Measurements from ENCODE around the gene CES2. TPM values are rescaled to one million over a fixed set of nuclear protein-coding genes. Genes with fewer than 3 reads are reported as not detected.

Gene CES2
- total RNA-seq, 2 donors from 2014 or later: 31.2 to 31.5 TPM

DNA sequence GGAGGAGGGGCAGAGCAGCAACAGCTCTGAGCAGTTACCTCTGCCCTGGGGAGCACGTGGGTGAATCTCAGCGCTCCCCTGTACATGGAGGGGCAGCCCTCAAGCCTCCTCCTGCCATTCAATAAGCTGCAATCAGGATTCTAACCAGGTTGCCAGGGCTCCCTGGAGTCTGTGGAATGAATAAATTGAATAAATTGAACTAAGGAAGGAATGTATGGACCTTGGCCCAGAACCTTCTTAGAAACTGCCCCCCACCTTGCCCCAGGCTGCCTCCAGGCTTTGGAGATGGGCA is 15.1 kb upstream of the CES2 start:
- no peak overlapping the region for H3K4me3 Mint-ChIP-seq
- peaks cover 21% of the 10 kb centered on the region for H3K27me3 Mint-ChIP-seq
- H3K9me3 Mint-ChIP-seq: no peaks in the 10 kb centered on the region
- no peak overlapping the region for H3K27ac Mint-ChIP-seq
- no peak for ATAC-seq (replicated peaks)
- no peaks in the 10 kb centered on the region for H3K4me1 Mint-ChIP-seq
- H3K36me3 Mint-ChIP-seq (ENCODE audit: low read depth): no peaks in the 10 kb centered on the region

GRCh38 chr16:66920924-66921680 is 14.2 kb upstream of the CES2 start:
- H3K36me3 Mint-ChIP-seq (ENCODE audit: low read depth): no peaks in the 10 kb centered on the region
- no peaks in the 10 kb centered on the region for H3K4me1 Mint-ChIP-seq
- no peaks in the 10 kb centered on the region for H3K9me3 Mint-ChIP-seq
- no peak for ATAC-seq (replicated peaks)
- H3K27me3 Mint-ChIP-seq: peaks cover 21% of the 10 kb centered on the region
- H3K27ac Mint-ChIP-seq: no peak overlapping the region
- H3K4me3 Mint-ChIP-seq: no peak overlapping the region

- no peaks in the 10 kb centered on the region for H3K36me3 Mint-ChIP-seq (ENCODE audit: low read depth)
- no peak overlapping the region for H3K27ac Mint-ChIP-seq
- no peak for ATAC-seq (replicated peaks)
- H3K9me3 Mint-ChIP-seq: no peaks in the 10 kb centered on the region
- no peak overlapping the region for H3K4me3 Mint-ChIP-seq
- H3K27me3 Mint-ChIP-seq: peaks cover 21% of the 10 kb centered on the region
- no peaks in the 10 kb centered on the region for H3K4me1 Mint-ChIP-seq
Observed at GRCh38 chr16:66921729-66922450, 13.4 kb upstream of the CES2 start.

GRCh38 chr16:66923247-66923731 is 12.0 kb upstream of the CES2 start:
- no peaks in the 10 kb centered on the region for H3K36me3 Mint-ChIP-seq (ENCODE audit: low read depth)
- peaks cover 21% of the 10 kb centered on the region for H3K27me3 Mint-ChIP-seq
- H3K27ac Mint-ChIP-seq: no peak overlapping the region

GRCh38 chr16:66923866-66924265 is 11.4 kb upstream of the CES2 start:
- ATAC-seq (replicated peaks): no peak
- peaks cover 5% of the 10 kb centered on the region for H3K4me1 Mint-ChIP-seq
- no peaks in the 10 kb centered on the region for H3K36me3 Mint-ChIP-seq (ENCODE audit: low read depth)
- H3K27me3 Mint-ChIP-seq: peaks cover 21% of the 10 kb centered on the region
- H3K27ac Mint-ChIP-seq: no peak overlapping the region
- no peaks in the 10 kb centered on the region for H3K9me3 Mint-ChIP-seq
- peak overlapping the region; percentile 16 for H3K4me3 Mint-ChIP-seq

More at GRCh38 chr16:66923247-66923731, 12.0 kb upstream of the CES2 start:
- Mint-ChIP-seq H3K9me3 (no peaks in the 10 kb centered on the region), H3K4me3 (no peak overlapping the region), H3K4me1 (peaks cover 5% of the 10 kb centered on the region)
- no peak for ATAC-seq (replicated peaks)

- peak; percentile 73 for ATAC-seq (replicated peaks)
- H3K27ac Mint-ChIP-seq: no peak overlapping the region
- peak overlapping the region; percentile 16 for H3K4me3 Mint-ChIP-seq
- H3K9me3 Mint-ChIP-seq: no peaks in the 10 kb centered on the region
- peaks cover 5% of the 10 kb centered on the region for H3K4me1 Mint-ChIP-seq
- H3K36me3 Mint-ChIP-seq (ENCODE audit: low read depth): peaks cover 3% of the 10 kb centered on the region
- H3K27me3 Mint-ChIP-seq: peaks cover 17% of the 10 kb centered on the region
Observed at GRCh38 chr16:66924527-66925321, 10.6 kb upstream of the CES2 start.

DNA sequence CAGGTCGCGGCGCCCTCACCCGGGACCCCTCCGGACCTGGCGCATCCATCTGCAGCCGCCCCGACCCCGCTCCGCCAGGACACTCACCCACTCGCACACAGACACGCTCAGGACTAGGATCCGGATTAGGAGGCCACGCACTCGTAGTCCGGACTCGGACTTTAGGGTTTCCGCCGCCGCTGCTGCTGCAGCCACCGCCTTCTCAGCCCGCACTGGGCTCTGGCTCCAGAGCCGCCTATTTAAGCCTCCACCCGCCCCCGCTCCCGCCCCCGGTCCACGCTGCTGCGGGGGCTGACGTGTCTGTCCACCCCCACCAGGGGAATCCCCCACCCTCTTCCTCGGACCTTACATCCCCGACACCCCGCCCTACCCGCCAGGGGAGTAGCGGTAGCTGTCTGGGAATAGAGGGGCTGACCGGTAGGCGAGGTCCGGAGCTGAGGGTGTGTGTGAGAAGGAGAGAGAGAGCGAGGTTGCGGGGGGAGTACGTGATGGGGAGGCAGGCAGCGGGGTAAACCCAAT is 9.9 kb upstream of the CES2 start, which contains the start of gene RRAD:
Gene RRAD (minus strand): TSS at position 214 of the 519 bp plus-strand sequence. CDS start 356 bp downstream, outside the sequence.
- Mint-ChIP-seq H3K9me3 (no peaks in the 10 kb centered on the region), H3K27me3 (peaks cover 17% of the 10 kb centered on the region), H3K36me3 (ENCODE audit: low read depth) (peaks cover 9% of the 10 kb centered on the region), H3K27ac (peak within 1 kb of the TSS; percentile 65), H3K4me3 (peak within 1 kb of the TSS; percentile 62), H3K4me1 (peaks cover 5% of the 10 kb centered on the region)
- peak; percentile 1 for ATAC-seq (replicated peaks)

DNA sequence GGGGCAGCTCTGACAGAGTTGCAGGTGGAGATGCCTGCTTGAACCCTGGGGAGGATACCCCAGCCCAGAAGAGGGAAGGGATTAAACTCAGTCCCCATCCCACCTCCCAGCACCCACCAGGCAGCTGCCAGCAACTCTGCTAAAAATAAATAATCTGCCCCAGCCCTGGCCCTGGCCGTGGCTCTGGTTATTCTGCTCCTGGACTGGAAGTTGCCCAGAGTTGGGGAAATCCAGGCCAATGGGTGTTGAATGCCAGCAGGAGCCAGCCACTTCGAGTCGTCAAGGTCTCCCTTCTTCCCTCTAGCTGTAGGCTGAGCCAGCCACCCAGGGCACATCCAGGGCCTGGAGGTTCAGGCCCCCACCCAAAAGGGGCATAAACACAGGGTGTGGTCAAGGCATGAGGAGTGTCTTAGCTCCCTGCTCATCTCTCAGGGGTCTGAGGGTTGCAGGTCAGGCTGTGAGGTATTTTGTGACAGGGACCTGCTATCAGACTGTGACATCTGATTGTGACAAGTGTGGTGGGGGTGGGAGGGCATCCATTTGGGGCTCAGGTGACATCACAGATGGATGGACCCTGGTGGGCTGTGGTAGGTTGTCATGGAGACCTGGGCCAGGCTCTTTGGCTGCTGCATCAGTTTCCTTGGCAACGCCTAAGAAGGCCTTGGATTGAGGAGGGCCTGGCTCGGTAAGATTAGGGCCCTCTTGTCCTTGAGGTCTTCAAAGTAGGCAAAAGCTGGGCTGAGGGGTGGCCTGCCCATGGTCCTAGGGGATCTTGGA is 9.0 kb upstream of the CES2 start:
- H3K4me3 Mint-ChIP-seq: peak overlapping the region; percentile 62
- ATAC-seq (replicated peaks): no peak
- peaks cover 12% of the 10 kb centered on the region for H3K27me3 Mint-ChIP-seq
- peaks cover 14% of the 10 kb centered on the region for H3K36me3 Mint-ChIP-seq (ENCODE audit: low read depth)
- H3K4me1 Mint-ChIP-seq: peaks cover 5% of the 10 kb centered on the region
- H3K9me3 Mint-ChIP-seq: no peaks in the 10 kb centered on the region
- peak overlapping the region; percentile 65 for H3K27ac Mint-ChIP-seq

DNA sequence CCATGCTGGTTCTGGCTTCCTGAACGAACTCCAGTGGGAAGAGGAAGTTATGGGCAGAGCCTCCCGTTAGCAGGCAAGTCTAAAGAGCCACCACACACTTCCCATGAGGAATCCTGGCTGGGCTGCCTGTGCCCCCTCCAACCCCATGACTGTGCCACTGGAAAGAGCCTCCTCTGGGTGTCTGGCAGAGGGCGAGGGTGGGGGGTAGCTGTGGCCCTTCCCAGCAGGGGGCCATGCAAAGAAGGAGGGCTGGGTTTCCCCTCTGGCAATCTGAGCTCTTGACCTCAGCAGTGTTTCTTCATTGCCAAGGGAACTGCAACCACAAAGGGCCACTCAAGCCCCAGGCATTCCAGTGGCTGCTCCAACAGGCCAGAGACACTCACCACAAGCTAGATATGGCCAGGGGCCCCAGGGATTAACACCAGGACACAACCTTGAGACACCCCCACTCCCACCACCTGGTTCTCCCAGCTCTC is 8.3 kb upstream of the CES2 start:
- ATAC-seq (replicated peaks): no peak

GRCh38 chr16:66927918-66928649 is 7.2 kb upstream of the CES2 start:
- Mint-ChIP-seq H3K27ac (peak overlapping the region; percentile 84), H3K9me3 (no peaks in the 10 kb centered on the region), H3K4me3 (peak overlapping the region; percentile 25), H3K4me1 (peaks cover 16% of the 10 kb centered on the region), H3K27me3 (peaks cover 9% of the 10 kb centered on the region), H3K36me3 (ENCODE audit: low read depth) (peaks cover 32% of the 10 kb centered on the region)
- ATAC-seq (replicated peaks): peak; percentile 67

More for the DNA sequence above, 8.3 kb upstream of the CES2 start:
- Mint-ChIP-seq H3K36me3 (ENCODE audit: low read depth) (peaks cover 21% of the 10 kb centered on the region), H3K4me1 (peaks cover 5% of the 10 kb centered on the region), H3K27ac (no peak overlapping the region), H3K27me3 (peaks cover 10% of the 10 kb centered on the region), H3K4me3 (no peak overlapping the region), H3K9me3 (no peaks in the 10 kb centered on the region)

GRCh38 chr16:66928702-66929388 is 6.5 kb upstream of the CES2 start:
- Mint-ChIP-seq H3K27ac (peak overlapping the region; percentile 84), H3K4me3 (no peak overlapping the region), H3K36me3 (ENCODE audit: low read depth) (peaks cover 39% of the 10 kb centered on the region), H3K27me3 (peaks cover 2% of the 10 kb centered on the region), H3K4me1 (peaks cover 23% of the 10 kb centered on the region), H3K9me3 (no peaks in the 10 kb centered on the region)
- ATAC-seq (replicated peaks): peak; percentile 49

- H3K9me3 Mint-ChIP-seq: no peaks in the 10 kb centered on the region
- peaks cover 53% of the 10 kb centered on the region for H3K36me3 Mint-ChIP-seq (ENCODE audit: low read depth)
- H3K4me1 Mint-ChIP-seq: peaks cover 24% of the 10 kb centered on the region
- no peak for ATAC-seq (replicated peaks)
- H3K27me3 Mint-ChIP-seq: no peaks in the 10 kb centered on the region
- H3K4me3 Mint-ChIP-seq: no peak overlapping the region
- no peak overlapping the region for H3K27ac Mint-ChIP-seq
Observed at GRCh38 chr16:66930189-66930588, 5.1 kb upstream of the CES2 start.
